Measurements from ENCODE around the gene CABLES1. TPM values are rescaled to one million over a fixed set of nuclear protein-coding genes. Genes with fewer than 3 reads are reported as not detected.
A peak's percentile ranks its signal among the peaks of the same experiment; 100 is the strongest.

CABLES1 gene
- total RNA-seq, 6 experiments from 2014 or later = 7.4 to 21.5 (median 11.3) TPM

DNA sequence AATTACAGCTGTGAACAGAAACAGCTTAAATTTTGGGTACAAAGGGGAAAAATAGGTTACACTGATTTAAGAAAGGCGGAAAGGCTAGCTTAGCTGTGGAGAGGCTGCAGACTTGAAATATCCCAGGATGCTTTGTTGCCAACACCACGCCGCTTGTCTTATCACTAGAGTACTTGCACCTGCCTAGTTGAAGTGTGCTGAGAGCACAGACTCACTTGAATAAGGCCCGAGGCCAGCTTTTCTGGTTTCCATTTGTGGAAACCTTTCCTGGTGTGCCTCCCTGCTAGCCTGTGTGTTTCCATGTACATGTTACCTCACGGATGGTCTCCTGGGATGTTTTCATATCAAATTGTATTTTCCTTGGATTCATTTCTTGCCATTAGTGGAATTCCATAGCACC, 3.2 kb downstream of the CABLES1 start:
- H3K4me3 ChIP-seq = no peak overlapping the region
- no peak for DNase-seq
- H3K36me3 ChIP-seq = no peaks in the 10 kb centered on the region
- no peak for ATAC-seq
- TF ChIP-seq, protein P1, sequence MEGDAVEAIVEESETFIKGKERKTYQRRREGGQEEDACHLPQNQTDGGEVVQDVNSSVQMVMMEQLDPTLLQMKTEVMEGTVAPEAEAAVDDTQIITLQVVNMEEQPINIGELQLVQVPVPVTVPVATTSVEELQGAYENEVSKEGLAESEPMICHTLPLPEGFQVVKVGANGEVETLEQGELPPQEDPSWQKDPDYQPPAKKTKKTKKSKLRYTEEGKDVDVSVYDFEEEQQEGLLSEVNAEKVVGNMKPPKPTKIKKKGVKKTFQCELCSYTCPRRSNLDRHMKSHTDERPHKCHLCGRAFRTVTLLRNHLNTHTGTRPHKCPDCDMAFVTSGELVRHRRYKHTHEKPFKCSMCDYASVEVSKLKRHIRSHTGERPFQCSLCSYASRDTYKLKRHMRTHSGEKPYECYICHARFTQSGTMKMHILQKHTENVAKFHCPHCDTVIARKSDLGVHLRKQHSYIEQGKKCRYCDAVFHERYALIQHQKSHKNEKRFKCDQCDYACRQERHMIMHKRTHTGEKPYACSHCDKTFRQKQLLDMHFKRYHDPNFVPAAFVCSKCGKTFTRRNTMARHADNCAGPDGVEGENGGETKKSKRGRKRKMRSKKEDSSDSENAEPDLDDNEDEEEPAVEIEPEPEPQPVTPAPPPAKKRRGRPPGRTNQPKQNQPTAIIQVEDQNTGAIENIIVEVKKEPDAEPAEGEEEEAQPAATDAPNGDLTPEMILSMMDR (IDR thresholded peaks at IDR 0.05) = no peak
- TF ChIP-seq POLR2A (IDR thresholded peaks at IDR 0.05) = no peak
- H3K9me3 ChIP-seq = no peaks in the 10 kb centered on the region
- 30% methylated on average over 4 of the region's 5 CpGs for whole genome bisulfite sequencing (ENCODE audit: insufficient coverage, low coverage, low lambda C conversion rate, missing lambda C conversion rate)
- H3K27me3 ChIP-seq = no peaks in the 10 kb centered on the region
- no peak overlapping the region for H3K27ac ChIP-seq
- H3K4me1 ChIP-seq = peaks cover 0 to 65% (median 31%) of the 10 kb centered on the region in 4 donors
- intact Hi-C loops (cut with DNase I) = loop anchor here (5.0 to 10.0 kb wide), 3 partner anchors 49 to 96 kb away; no protein-coding TSS in a partner anchor

DNA sequence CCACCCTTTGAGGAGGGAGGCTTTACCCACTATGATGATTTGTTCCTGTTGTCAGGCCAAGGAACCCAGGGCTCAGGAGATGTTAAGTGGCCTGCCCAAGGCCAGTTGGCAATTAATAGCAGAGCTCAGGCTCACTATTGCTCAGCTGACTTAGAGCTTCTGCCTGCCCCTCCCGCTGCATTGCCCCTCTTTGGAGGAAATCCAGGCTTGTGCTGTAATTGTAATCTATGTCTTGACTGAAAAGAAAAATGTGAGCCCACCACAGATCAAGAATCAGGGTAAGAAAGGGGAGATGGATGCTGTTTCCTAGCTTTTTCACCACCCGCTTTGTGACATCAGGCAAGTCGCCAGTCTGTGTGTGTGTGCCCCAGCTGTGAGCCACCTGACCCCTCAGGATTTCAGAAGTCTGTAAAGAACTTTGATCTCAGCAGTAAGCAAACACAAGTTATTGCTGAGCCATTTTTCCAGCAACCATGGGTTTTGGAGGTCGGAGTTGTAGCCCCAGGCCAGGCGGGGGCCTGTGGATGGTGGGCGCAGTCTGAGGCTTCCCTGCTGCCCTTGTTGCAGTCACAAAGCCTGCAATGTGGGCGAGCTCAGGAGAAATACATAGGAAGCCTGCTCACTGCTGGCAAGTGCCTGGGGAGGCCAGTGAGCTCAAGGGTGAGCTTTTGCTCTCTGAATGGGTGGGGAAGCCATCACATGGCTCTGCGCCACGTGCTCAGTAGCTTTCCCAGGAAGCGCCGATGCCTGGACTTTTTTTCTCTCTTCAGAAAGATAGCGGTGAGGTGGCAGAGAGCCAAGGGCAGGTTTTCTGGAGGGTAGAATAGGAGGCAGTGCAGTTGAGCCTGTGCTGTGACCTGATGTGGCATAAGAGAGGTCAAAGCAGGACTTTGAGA, 6.1 kb downstream of the CABLES1 start:
- Histone ChIP-seq H3K27me3 (no peaks in the 10 kb centered on the region), H3K9me3 (no peaks in the 10 kb centered on the region), H3K4me3 (peak overlapping the region in 2 of 3 donors; percentile 27 to 30), H3K36me3 (no peaks in the 10 kb centered on the region), H3K27ac (peak overlapping the region; percentile 58 to 85 (median 81)), H3K4me1 (peaks cover 0 to 57% (median 30%) of the 10 kb centered on the region in 4 donors)
- WGBS (ENCODE audit: insufficient coverage, low coverage, low lambda C conversion rate, missing lambda C conversion rate) = 11% methylated on average over 11 of the region's 12 CpGs
- TF ChIP-seq POLR2A (IDR thresholded peaks at IDR 0.05) = no peak
- TF ChIP-seq, protein P1 (IDR thresholded peaks at IDR 0.05) = no peak
- ATAC-seq (peak; percentile 73 to 83 (median 78)), DNase-seq (peak; percentile 86 to 97 (median 93))
- intact Hi-C loops (cut with DNase I) = no loop called here

DNA sequence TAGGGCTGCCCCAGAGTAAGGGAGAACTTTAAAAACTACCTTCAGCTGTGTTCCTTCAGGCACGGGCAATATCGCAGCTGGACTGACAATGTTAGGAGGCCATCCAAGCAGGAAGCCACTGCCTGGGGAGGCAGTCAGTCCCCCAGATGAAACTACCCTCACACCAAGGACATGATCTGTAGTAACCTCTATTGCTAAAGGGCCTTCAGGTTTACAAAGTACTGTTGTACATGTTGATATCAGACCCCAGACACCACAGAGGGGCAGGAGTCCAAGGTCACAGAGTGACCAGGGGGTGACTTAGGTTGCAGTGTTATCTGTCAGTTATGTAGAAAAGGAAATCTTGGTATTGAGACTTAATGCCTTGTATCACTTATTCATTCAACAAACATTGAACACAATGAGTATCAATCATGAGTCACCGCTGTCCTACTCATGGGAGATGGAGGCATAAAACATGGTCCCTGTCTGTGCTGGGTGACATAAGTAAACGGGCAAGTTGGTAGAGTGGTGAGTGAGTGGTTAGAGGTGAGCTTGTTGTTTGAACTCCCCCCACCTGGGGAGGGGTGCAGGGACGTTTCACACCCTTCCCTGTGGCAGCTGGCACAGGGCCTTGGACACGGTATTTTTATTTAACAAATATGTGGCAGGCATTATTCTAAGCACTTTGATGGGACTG, 7.1 kb downstream of the CABLES1 start:
- H3K27me3 ChIP-seq = no peaks in the 10 kb centered on the region
- 20% methylated on average over 5 of the region's 6 CpGs for WGBS (ENCODE audit: insufficient coverage, low coverage, low lambda C conversion rate, missing lambda C conversion rate)
- peaks cover 0 to 59% (median 28%) of the 10 kb centered on the region in 4 donors for H3K4me1 ChIP-seq
- peak overlapping the region; percentile 12 to 85 (median 81) for H3K27ac ChIP-seq
- DNase-seq (no peak), ATAC-seq (peak; percentile 16 to 26 (median 22))
- TF ChIP-seq POLR2A (IDR thresholded peaks at IDR 0.05) = no peak
- TF ChIP-seq, protein P1 (IDR thresholded peaks at IDR 0.05) = no peak
- intact Hi-C loops (cut with DNase I) = no loop called here
- H3K4me3 ChIP-seq = no peak overlapping the region
- H3K36me3 ChIP-seq = no peaks in the 10 kb centered on the region
- H3K9me3 ChIP-seq = no peaks in the 10 kb centered on the region

DNA sequence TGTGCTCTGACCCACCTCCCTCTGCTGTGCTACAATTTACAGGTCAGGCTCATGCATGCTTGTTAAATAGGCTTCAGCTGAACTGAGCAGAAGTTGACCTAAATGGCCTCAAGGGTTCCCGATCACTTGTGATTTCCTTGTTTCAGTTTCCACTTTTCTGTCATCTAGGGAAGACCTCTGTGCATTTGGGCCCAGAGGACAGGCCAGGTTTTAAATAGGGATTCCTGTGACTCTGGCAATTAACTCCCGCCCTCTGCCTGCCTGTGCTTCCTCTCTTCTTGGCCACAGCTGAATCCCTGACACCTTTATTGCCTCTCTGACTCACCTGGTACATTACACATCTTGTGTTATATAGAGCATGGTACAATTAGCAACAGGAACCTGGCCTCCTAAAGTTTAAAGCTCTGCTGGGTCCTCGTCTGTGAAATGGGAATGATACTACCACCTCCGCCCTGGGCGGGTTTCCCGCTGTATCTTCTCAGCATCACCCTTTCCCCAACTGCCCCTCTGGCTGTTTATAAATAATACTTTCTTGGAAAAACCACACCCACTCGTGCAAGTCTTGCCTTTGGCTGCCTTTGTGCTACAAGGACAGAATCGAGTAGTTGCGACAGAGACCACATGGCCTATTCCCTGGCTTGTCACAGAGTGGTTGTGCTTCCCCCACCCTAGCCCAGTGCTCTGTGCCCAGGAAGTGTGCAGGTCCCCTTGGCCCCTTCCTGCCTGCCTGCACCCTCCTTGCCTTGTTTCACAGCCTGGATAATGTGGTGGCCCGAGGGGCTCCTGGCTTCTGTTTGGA, 7.9 kb downstream of the CABLES1 start:
- H3K27me3 ChIP-seq = no peaks in the 10 kb centered on the region
- ATAC-seq = peak; percentile 19 to 42 (median 30)
- no peak for DNase-seq
- no peak overlapping the region for H3K4me3 ChIP-seq
- TF ChIP-seq, protein P1 (IDR thresholded peaks at IDR 0.05) = no peak
- TF ChIP-seq POLR2A (IDR thresholded peaks at IDR 0.05) = no peak
- no peaks in the 10 kb centered on the region for H3K36me3 ChIP-seq
- 40% methylated on average over 10 of the region's 10 CpGs for WGBS (ENCODE audit: insufficient coverage, low coverage, low lambda C conversion rate, missing lambda C conversion rate)
- H3K27ac ChIP-seq = peak overlapping the region; percentile 11 to 85 (median 12)
- no peaks in the 10 kb centered on the region for H3K9me3 ChIP-seq
- H3K4me1 ChIP-seq = peaks cover 0 to 54% (median 24%) of the 10 kb centered on the region in 4 donors
- intact Hi-C loops (cut with DNase I) = no loop called here
